HepG2 (cell line): ENCODE data around the gene GATAD2B. TPM values are rescaled to one million over a fixed set of nuclear protein-coding genes. Genes with fewer than 3 reads are reported as not detected.

Experiments
- AHDC1 ChIP-seq: sonication (generic); formaldehyde crosslinking; IDR thresholded peaks from 2 replicates; pipeline ENCODE4 v1.5.1; 2020; ENCODE audit warnings: mild to moderate bottlenecking, missing genetic modification reagents, borderline replicate concordance
- BHLHE40 ChIP-seq: IDR thresholded peaks from 2 replicates; pipeline ENCODE4 v1.6.1; 2011; ENCODE audit warnings: low read length, improper control_type of control experiment
- CREM ChIP-seq, 2 experiments: sonication (generic) in 1 of 2; formaldehyde crosslinking in 1 of 2; IDR thresholded peaks; 2 replicates each; pipeline versions ENCODE4 v1.4.0 to v1.6.1; 2016 to 2020; ENCODE audit warnings: antibody characterized with exemption in 1 of 2, mild to moderate bottlenecking in 1 of 2, missing genetic modification reagents in 1 of 2
- KDM4B ChIP-seq: sonication (generic); formaldehyde crosslinking; IDR thresholded peaks from 2 replicates; pipeline ENCODE4 v1.4.0; 2020; ENCODE audit warnings: missing genetic modification reagents
- NPAS2 ChIP-seq: sonication (generic); formaldehyde crosslinking; IDR thresholded peaks from 2 replicates; pipeline ENCODE4 v1.8.0; 2022; ENCODE audit warnings: mild to moderate bottlenecking, missing genetic modification reagents, borderline replicate concordance
- PREB ChIP-seq: sonication (generic); formaldehyde crosslinking; IDR thresholded peaks from 2 replicates; pipeline ENCODE4 v1.4.0; 2020; ENCODE audit warnings: missing genetic modification reagents
- RAD51 ChIP-seq: fragments of 450-650 bp; IDR thresholded peaks from 2 replicates; pipeline ENCODE4 v1.6.1; 2016; ENCODE audit warnings: borderline replicate concordance
- RERE ChIP-seq: IDR thresholded peaks from 2 replicates; pipeline ENCODE4 v1.6.1; 2016; ENCODE audit warnings: low read depth, missing genetic modification reagents, missing compliant biosample characterization
- REXO4 ChIP-seq: sonication (generic); formaldehyde crosslinking; IDR thresholded peaks from 2 replicates; pipeline ENCODE4 v1.8.0; 2022; ENCODE audit warnings: missing genetic modification reagents, mild to moderate bottlenecking, borderline replicate concordance
- SP4 ChIP-seq: sonication (generic); formaldehyde crosslinking; IDR thresholded peaks from 2 replicates; pipeline ENCODE4 v1.8.1; 2023; ENCODE audit warnings: mild to moderate bottlenecking, missing genetic modification reagents
- ZBTB26 ChIP-seq: IDR thresholded peaks from 2 replicates; pipeline ENCODE4 v1.6.1; 2016; ENCODE audit warnings: missing compliant biosample characterization, missing genetic modification reagents, borderline replicate concordance
- ZNF17 ChIP-seq: sonication (generic); formaldehyde crosslinking; IDR thresholded peaks from 2 replicates; pipeline ENCODE4 v1.5.0; 2020; ENCODE audit warnings: mild to moderate bottlenecking, missing genetic modification reagents
- ZNF230 ChIP-seq: sonication (generic); formaldehyde crosslinking; IDR thresholded peaks from 2 replicates; pipeline ENCODE4 v1.4.0; 2020; ENCODE audit warnings: mild to moderate bottlenecking, missing genetic modification reagents
- ZNF644 ChIP-seq: IDR thresholded peaks from 2 replicates; pipeline ENCODE4 v1.6.1; 2016; ENCODE audit warnings: low read depth
- ZNF816 ChIP-seq: sonication (generic); formaldehyde crosslinking; IDR thresholded peaks from 2 replicates; pipeline ENCODE4 v1.8.0; 2022; ENCODE audit warnings: missing genetic modification reagents, mild to moderate bottlenecking, borderline replicate concordance
- polyA plus RNA-seq, 8 experiments: library from polyadenylated mRNA; depleted of rRNA in 3 of 8; stranded (reverse) in 7 of 8; unstranded in 1 of 8; fragments of >200 nt; fragmentation: Illumina TruSeq in 4 of 8; extraction: Trizol in 4 of 8; gene quantifications; 2 replicates each; pipeline versions ENCODE4 v1.2.1 to v1.2.3, GENCODE V29; 2011 to 2016; ENCODE audit warnings: low read depth in 4 of 8, missing spikeins in 1 of 8, mixed read lengths in 1 of 8; ENCODE audit not compliant: insufficient read depth in 1 of 8
- total RNA-seq, 5 experiments: library from RNA; depleted of rRNA; stranded (reverse); fragments of >200 nt; fragmentation: Illumina TruSeq; extraction: Trizol; gene quantifications; 2 replicates each; pipeline ENCODE4 v1.2.3, GENCODE V29; 2016; ENCODE audit warnings: low read depth in 1 of 5

Gene GATAD2B
- total and polyA plus RNA-seq, 2 of the 13 experiments (the other 11 are each of a cell fraction or from before 2014, with no cell fraction given): 3.2 to 5.2 TPM

- TF ChIP-seq RERE (no peak), ZBTB26 (CRISPR knock-in tag) (no peak), REXO4 (CRISPR knock-in tag) (no peak), BHLHE40 (no peak), RAD51 (no peak), NPAS2 (CRISPR knock-in tag) (no peak), CREM (IDR thresholded peaks at IDR 0.05) (no peak), CREM (CRISPR knock-in tag; IDR thresholded peaks at IDR 0.05) (no peak), ZNF230 (CRISPR knock-in tag) (no peak), ZNF17 (no peak), KDM4B (CRISPR knock-in tag) (no peak), PREB (CRISPR knock-in tag) (no peak), SP4 (CRISPR knock-in tag) (no peak), AHDC1 (peak; percentile 65; the same call in 1 of the 2 replicates), ZNF644 (CRISPR knock-in tag) (no peak), ZNF816 (CRISPR knock-in tag) (peak; percentile 70; the same call in 1 of the 2 replicates)
Measured at GRCh38 chr1:153783233-153784190, 139.3 kb downstream of the GATAD2B start (continued).
